Testis (tissue), 3 donors: ENCODE measurements around the gene MRPS15. TPM values are rescaled to one million over a fixed set of nuclear protein-coding genes. Genes with fewer than 3 reads are reported as not detected.

ENCODE experiments used
- DNase-seq: peaks from one replicate; pipeline ENCODE4 v3.0.0-alpha.2; 2019
- H3K27ac ChIP-seq, 2 donors: fragments of 200-600 bp; sonication (generic); one replicate each; pipeline ENCODE4 v1.5.1; 2019
- H3K27me3 ChIP-seq: fragments of 200-600 bp; sonication (generic); one replicate; pipeline ENCODE4 v1.5.1; 2019
- H3K36me3 ChIP-seq: fragments of 200-600 bp; sonication (generic); one replicate; pipeline ENCODE4 v1.5.1; 2017; ENCODE audit warnings: low read depth; ENCODE audit errors: missing control alignments
- H3K4me1 ChIP-seq: fragments of 200-600 bp; sonication (generic); one replicate; pipeline ENCODE4 v1.5.1; 2019
- H3K4me3 ChIP-seq, 2 donors: fragments of 200-600 bp; sonication (generic); one replicate each; pipeline ENCODE4 v1.5.1; 2017 to 2019
- H3K9me3 ChIP-seq: fragments of 200-600 bp; sonication (generic); one replicate; pipeline ENCODE4 v1.5.1; 2017
- POLR2A ChIP-seq: fragments of 450-650 bp; IDR thresholded peaks from one replicate; pipeline ENCODE4 v1.6.1; 2017; ENCODE audit warnings: antibody characterized with exemption, mild to moderate bottlenecking, moderate library complexity
- WGBS, 2 donors: methylation state at CpG; one replicate each; pipeline ENCODE4 v1.1.5; 2018; 5-methylcytosine and 5-hydroxymethylcytosine counted together
- intact Hi-C: fragments of 100-400 bp; cut with DNase I; formaldehyde crosslinking; loops from one replicate; pipeline ENCODE4 v1.15.1; 2023; ENCODE audit warnings: low total_unique reads
- polyA plus RNA-seq: library from polyadenylated mRNA; stranded (reverse); fragments of 350-450 nt; fragmentation: Illumina TruSeq; extraction: RNeasy Lipid Tissue Mini Kit (QIAGEN cat#74804); gene quantifications from one replicate; pipeline ENCODE4 v1.2.3, GENCODE V29; 2014; ENCODE audit warnings: low read depth, low replicate concordance; ENCODE audit not compliant: insufficient read depth
- total RNA-seq, 2 donors: library from RNA; depleted of rRNA; stranded (reverse); fragments of >200 nt; gene quantifications; one replicate each; pipeline ENCODE4 v1.2.3, GENCODE V29; 2016
- TF ChIP-seq, protein P1 (sequence below), 3 experiments: fragments of 450-650 bp in 2 of 3; fragments of 200-600 bp in 1 of 3; sonication (generic) in 1 of 3; IDR thresholded peaks; one replicate each; pipeline ENCODE4 v1.5.1; 2016 to 2019; ENCODE audit warnings: antibody characterized with exemption in 3 of 3, mild to moderate bottlenecking in 2 of 3, moderate library complexity in 1 of 3

The MRPS15 gene
- total and polyA plus RNA-seq, 3 donors from 2014 or later, result 101 to 349 (median 126) TPM

GRCh38 chr1:36446271-36446670, 17.9 kb downstream of the MRPS15 start:
- no peaks in the 10 kb centered on the region for H3K36me3 ChIP-seq
- WGBS, 2 donors, result 70 to 74% methylated on average over 8 of the region's 8 CpGs
- DNase-seq, result no peak
- H3K27me3 ChIP-seq, result no peaks in the 10 kb centered on the region
- intact Hi-C loops, result no loop called here
- no peak overlapping the region for H3K27ac ChIP-seq
- no peak for TF ChIP-seq POLR2A
- TF ChIP-seq, protein P1, sequence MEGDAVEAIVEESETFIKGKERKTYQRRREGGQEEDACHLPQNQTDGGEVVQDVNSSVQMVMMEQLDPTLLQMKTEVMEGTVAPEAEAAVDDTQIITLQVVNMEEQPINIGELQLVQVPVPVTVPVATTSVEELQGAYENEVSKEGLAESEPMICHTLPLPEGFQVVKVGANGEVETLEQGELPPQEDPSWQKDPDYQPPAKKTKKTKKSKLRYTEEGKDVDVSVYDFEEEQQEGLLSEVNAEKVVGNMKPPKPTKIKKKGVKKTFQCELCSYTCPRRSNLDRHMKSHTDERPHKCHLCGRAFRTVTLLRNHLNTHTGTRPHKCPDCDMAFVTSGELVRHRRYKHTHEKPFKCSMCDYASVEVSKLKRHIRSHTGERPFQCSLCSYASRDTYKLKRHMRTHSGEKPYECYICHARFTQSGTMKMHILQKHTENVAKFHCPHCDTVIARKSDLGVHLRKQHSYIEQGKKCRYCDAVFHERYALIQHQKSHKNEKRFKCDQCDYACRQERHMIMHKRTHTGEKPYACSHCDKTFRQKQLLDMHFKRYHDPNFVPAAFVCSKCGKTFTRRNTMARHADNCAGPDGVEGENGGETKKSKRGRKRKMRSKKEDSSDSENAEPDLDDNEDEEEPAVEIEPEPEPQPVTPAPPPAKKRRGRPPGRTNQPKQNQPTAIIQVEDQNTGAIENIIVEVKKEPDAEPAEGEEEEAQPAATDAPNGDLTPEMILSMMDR (IDR thresholded peaks at IDR 0.05), result no peak
- H3K4me3 ChIP-seq, result no peak overlapping the region
- H3K4me1 ChIP-seq, result no peaks in the 10 kb centered on the region
- H3K9me3 ChIP-seq, result no peaks in the 10 kb centered on the region

- no peaks in the 10 kb centered on the region for H3K36me3 ChIP-seq
- intact Hi-C loops, result no loop called here
- 83 to 100% methylated on average over 2 of the region's 2 CpGs for WGBS, 2 donors
Measured at GRCh38 chr1:36443297-36443696, 20.9 kb downstream of the MRPS15 start.

DNA sequence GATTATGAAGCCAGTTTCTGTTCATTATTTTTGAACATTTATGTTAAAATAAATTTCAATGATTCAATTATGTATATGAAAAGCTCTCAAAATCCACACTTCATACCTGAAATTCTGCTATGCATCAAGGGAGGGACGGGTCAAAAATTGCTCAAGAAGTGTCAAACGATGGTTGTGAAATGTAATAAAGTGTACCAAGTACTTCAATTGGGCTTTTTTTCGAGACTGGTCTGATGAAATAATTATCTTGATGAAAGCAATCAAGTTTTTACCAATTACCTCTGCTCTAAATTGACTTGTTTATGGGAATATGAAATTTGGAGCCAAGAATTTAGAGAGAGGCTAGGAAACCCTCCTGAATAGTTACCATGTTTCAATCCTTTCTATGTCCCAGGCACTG, 21.8 kb downstream of the MRPS15 start:
- intact Hi-C loops, result no loop called here
- Histone ChIP-seq H3K27ac (no peak overlapping the region), H3K36me3 (no peaks in the 10 kb centered on the region), H3K4me1 (no peaks in the 10 kb centered on the region), H3K4me3 (no peak overlapping the region), H3K9me3 (no peaks in the 10 kb centered on the region), H3K27me3 (no peaks in the 10 kb centered on the region)
- 66 to 69% methylated on average over 3 of the region's 3 CpGs for WGBS, 2 donors
- no peak for DNase-seq
- TF ChIP-seq POLR2A, result no peak
- TF ChIP-seq, protein P1 (IDR thresholded peaks at IDR 0.05), result no peak

More at GRCh38 chr1:36443297-36443696, 20.9 kb downstream of the MRPS15 start:
- TF ChIP-seq POLR2A, result no peak
- TF ChIP-seq, protein P1 (IDR thresholded peaks at IDR 0.05), result no peak
- Histone ChIP-seq H3K27me3 (no peaks in the 10 kb centered on the region), H3K9me3 (no peaks in the 10 kb centered on the region), H3K27ac (no peak overlapping the region), H3K4me3 (no peak overlapping the region), H3K4me1 (no peaks in the 10 kb centered on the region)
- no peak for DNase-seq

GRCh38 chr1:36440646-36441045, 23.5 kb downstream of the MRPS15 start:
- DNase-seq, result no peak
- Histone ChIP-seq H3K4me1 (no peaks in the 10 kb centered on the region), H3K27ac (no peak overlapping the region), H3K27me3 (no peaks in the 10 kb centered on the region), H3K4me3 (no peak overlapping the region), H3K9me3 (no peaks in the 10 kb centered on the region), H3K36me3 (no peaks in the 10 kb centered on the region)
- no peak for TF ChIP-seq POLR2A
- TF ChIP-seq, protein P1 (IDR thresholded peaks at IDR 0.05), result no peak
- intact Hi-C loops, result no loop called here
- WGBS, 2 donors, result 42 to 74% methylated on average over 3 of the region's 3 CpGs

DNA sequence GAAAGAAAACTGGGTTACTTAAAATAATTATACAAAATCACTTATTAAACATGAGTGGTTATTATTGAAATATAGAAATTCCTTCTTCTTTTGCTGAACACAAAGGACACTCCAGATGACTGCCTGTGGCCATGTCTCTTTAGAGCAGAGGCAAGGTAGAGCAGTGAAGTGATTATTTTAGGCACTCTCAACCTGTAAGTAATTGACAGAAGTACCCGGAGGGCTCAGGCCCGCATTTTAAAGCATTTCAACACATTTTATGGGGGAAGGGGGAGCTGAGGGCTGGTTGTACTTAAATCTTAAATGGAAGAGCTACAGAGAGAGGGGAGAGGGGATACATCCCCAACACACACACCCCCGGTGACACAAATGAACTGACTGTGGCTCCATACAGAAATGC, 24.1 kb downstream of the MRPS15 start:
- Histone ChIP-seq H3K27ac (no peak overlapping the region), H3K4me3 (no peak overlapping the region), H3K9me3 (no peaks in the 10 kb centered on the region), H3K36me3 (no peaks in the 10 kb centered on the region), H3K4me1 (no peaks in the 10 kb centered on the region), H3K27me3 (no peaks in the 10 kb centered on the region)
- 57 to 64% methylated on average over 3 of the region's 3 CpGs for WGBS, 2 donors
- TF ChIP-seq, protein P1 (IDR thresholded peaks at IDR 0.05), result no peak
- TF ChIP-seq POLR2A, result no peak
- no peak for DNase-seq
- intact Hi-C loops, result no loop called here
